Measurements from ENCODE around the gene BABAM2. TPM values are rescaled to one million over a fixed set of nuclear protein-coding genes. Genes with fewer than 3 reads are reported as not detected.
A peak's percentile ranks its signal among the peaks of the same experiment; 100 is the strongest.

Gene BABAM2
- total RNA-seq, 1 donor from 2014 or later = 35.3 TPM

DNA sequence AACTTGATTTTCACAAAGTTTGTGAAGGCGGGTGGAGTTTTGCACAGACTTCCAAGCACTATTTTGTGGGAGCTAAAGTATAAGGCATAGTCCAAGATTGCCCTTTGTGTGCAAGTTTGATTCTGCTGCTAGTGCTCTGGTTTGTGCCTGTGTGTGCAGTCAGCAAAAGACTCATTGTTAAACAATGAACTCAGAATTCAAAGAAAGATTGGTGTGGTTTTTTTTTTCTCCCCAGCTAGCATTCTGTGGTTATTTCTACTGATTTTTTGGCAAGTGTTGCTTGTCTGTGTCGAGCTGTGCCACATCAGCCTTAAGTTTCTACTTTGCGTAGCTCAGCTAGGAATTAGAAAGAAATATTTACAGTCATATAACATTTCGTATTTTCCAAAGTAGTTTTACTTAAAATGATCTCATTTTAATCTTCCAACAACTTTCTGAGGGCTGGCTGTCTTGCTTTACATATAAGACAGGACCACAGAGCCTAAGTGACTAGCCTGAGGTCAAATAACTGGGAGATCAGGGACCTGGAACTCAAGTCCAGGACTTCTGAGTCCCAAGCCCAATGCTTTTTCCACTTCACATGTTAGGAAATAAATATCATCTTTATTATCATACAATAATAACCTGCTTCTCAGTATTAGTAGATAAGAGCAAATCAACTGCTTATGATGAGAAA is 69.8 kb downstream of the BABAM2 start:
- peak; percentile 79 for DNase-seq (ENCODE audit: low read depth)
- H3K4me3 ChIP-seq (ENCODE audit: low read depth, low read length) = no peak overlapping the region
- H3K36me3 ChIP-seq (ENCODE audit: control insufficient read depth, insufficient read depth, low read length) = no peaks in the 10 kb centered on the region
- TF ChIP-seq, protein P1, sequence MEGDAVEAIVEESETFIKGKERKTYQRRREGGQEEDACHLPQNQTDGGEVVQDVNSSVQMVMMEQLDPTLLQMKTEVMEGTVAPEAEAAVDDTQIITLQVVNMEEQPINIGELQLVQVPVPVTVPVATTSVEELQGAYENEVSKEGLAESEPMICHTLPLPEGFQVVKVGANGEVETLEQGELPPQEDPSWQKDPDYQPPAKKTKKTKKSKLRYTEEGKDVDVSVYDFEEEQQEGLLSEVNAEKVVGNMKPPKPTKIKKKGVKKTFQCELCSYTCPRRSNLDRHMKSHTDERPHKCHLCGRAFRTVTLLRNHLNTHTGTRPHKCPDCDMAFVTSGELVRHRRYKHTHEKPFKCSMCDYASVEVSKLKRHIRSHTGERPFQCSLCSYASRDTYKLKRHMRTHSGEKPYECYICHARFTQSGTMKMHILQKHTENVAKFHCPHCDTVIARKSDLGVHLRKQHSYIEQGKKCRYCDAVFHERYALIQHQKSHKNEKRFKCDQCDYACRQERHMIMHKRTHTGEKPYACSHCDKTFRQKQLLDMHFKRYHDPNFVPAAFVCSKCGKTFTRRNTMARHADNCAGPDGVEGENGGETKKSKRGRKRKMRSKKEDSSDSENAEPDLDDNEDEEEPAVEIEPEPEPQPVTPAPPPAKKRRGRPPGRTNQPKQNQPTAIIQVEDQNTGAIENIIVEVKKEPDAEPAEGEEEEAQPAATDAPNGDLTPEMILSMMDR (IDR thresholded peaks at IDR 0.05; ENCODE audit: insufficient read depth, low read length, poor library complexity, severe bottlenecking) = no peak
- H3K27me3 ChIP-seq (ENCODE audit: control insufficient read depth, insufficient read depth, low read length) = no peaks in the 10 kb centered on the region

DNA sequence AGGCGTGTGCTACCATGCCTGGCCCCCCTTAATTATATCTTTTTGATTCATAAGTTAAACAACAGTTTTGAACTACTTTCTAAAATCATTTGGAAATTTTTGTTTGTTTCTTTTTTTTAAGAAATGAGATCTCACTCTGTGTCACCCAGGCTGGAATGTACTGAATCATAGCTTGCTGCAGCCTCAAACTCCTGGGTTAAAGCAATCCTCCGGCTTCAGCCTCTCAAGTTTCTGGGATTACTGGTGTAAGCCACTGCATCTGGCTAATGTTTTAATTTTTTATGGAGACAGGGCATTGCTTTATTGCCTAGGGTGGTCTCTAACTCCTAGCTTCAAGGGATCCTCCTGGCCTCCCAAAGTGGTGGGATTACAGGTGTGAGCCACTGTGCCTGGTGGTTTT is 71.5 kb downstream of the BABAM2 start:
- Histone ChIP-seq H3K36me3 (ENCODE audit: control insufficient read depth, insufficient read depth, low read length) (no peaks in the 10 kb centered on the region), H3K27me3 (ENCODE audit: control insufficient read depth, insufficient read depth, low read length) (no peaks in the 10 kb centered on the region), H3K4me3 (ENCODE audit: low read depth, low read length) (no peak overlapping the region)
- DNase-seq (ENCODE audit: low read depth) = no peak
- TF ChIP-seq, protein P1 (IDR thresholded peaks at IDR 0.05; ENCODE audit: insufficient read depth, low read length, poor library complexity, severe bottlenecking) = no peak

DNA sequence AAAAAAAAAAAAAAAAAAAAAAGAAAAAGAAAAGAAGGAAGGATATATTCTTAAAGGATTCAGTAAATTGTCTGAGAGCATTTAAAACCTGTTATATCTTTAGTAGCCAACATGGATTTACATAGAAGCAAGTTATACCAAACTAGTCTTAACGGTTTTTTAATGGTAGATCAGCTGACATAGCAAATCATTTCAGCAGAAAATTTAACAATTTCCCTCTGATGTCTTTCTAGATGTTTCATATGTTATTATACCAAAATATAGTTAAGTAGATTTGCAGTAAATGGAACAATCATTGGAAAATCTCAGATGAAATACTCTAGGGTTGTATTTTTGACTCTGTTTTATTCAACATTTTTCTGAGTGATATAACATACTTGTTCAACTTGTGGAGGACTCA is 72.9 kb downstream of the BABAM2 start:
- DNase-seq (ENCODE audit: low read depth) = no peak
- Histone ChIP-seq H3K4me3 (ENCODE audit: low read depth, low read length) (no peak overlapping the region), H3K36me3 (ENCODE audit: control insufficient read depth, insufficient read depth, low read length) (no peaks in the 10 kb centered on the region), H3K27me3 (ENCODE audit: control insufficient read depth, insufficient read depth, low read length) (no peaks in the 10 kb centered on the region)
- TF ChIP-seq, protein P1 (IDR thresholded peaks at IDR 0.05; ENCODE audit: insufficient read depth, low read length, poor library complexity, severe bottlenecking) = no peak

DNA sequence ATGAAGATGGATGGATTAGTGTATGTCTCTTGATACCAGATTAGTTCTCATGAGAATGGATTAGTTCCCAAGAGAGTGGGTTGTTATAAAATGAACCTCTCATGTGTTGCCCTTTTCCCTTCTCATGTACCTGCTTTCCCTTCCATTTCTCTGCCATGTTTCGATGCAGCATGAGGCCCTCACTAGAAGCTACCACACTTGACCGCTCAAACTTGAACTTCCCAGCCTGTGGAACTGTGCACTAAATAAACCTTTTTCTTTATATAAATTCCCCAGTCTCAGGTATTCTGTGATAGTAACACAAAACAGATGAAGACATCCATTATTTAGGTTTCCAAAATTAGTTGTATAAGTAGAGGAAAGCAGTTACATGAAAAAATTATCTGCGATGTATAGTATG is 73.5 kb downstream of the BABAM2 start:
- Histone ChIP-seq H3K4me3 (ENCODE audit: low read depth, low read length) (no peak overlapping the region), H3K36me3 (ENCODE audit: control insufficient read depth, insufficient read depth, low read length) (no peaks in the 10 kb centered on the region), H3K27me3 (ENCODE audit: control insufficient read depth, insufficient read depth, low read length) (no peaks in the 10 kb centered on the region)
- DNase-seq (ENCODE audit: low read depth) = no peak
- TF ChIP-seq, protein P1 (IDR thresholded peaks at IDR 0.05; ENCODE audit: insufficient read depth, low read length, poor library complexity, severe bottlenecking) = no peak

DNA sequence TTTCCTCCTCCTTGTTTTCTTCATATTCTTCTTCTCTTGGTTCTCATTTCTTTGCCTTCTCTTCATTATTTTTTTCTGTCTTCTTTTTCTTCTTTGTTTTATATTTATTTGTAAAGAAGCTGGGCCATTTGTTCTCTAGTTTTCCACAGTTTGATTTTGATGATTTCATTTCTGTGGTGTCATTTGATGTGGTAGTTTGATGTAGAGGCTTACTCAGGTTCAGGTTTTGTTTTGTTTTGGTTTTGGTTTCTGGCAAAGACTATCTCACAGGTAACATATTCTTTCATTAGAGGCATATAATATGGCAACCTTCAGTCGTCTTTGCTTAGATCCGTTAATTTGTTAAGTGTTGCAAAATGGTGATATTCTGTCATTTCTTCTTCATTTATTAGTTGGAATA is 75.3 kb downstream of the BABAM2 start:
- no peak for DNase-seq (ENCODE audit: low read depth)
- Histone ChIP-seq H3K36me3 (ENCODE audit: control insufficient read depth, insufficient read depth, low read length) (no peaks in the 10 kb centered on the region), H3K27me3 (ENCODE audit: control insufficient read depth, insufficient read depth, low read length) (no peaks in the 10 kb centered on the region), H3K4me3 (ENCODE audit: low read depth, low read length) (no peak overlapping the region)
- TF ChIP-seq, protein P1 (IDR thresholded peaks at IDR 0.05; ENCODE audit: insufficient read depth, low read length, poor library complexity, severe bottlenecking) = no peak

DNA sequence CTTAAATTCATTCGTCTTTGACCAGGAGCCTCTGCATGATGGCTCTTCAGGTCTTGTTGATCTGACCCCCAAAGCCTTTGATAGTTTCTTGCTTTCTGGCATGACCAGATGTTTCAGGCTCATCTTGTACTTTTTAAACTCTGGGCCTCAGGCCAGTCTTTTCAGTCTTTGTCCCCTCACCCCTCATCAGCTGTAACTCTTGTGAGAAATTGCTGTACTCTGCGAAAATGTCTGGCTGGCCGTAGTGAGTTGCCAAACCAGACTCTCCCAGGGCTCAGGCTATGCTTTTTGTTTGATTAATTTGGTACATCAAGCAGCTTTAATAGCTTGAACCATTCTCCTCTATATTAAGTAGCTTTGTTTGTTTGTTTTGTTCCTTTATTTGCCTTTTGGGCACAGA is 75.9 kb downstream of the BABAM2 start:
- Histone ChIP-seq H3K36me3 (ENCODE audit: control insufficient read depth, insufficient read depth, low read length) (no peaks in the 10 kb centered on the region), H3K4me3 (ENCODE audit: low read depth, low read length) (no peak overlapping the region), H3K27me3 (ENCODE audit: control insufficient read depth, insufficient read depth, low read length) (no peaks in the 10 kb centered on the region)
- no peak for DNase-seq (ENCODE audit: low read depth)
- TF ChIP-seq, protein P1 (IDR thresholded peaks at IDR 0.05; ENCODE audit: insufficient read depth, low read length, poor library complexity, severe bottlenecking) = no peak
